HEK293 (cell line): Measurements from ENCODE around the gene OBSCN.

Source experiments
- GLIS1 ChIP-seq: fragments of 450-650 bp; formaldehyde crosslinking; IDR thresholded peaks from 2 replicates; pipeline ENCODE4 v1.5.1; 2016; ENCODE audit warnings: missing biosample characterization, missing genetic modification characterization
- HIC1 ChIP-seq: fragments of 450-650 bp; formaldehyde crosslinking; IDR thresholded peaks from 2 replicates; pipeline ENCODE4 v1.5.1; 2016; ENCODE audit warnings: missing biosample characterization, missing genetic modification characterization
- IKZF3 ChIP-seq: fragments of 450-650 bp; IDR thresholded peaks from 2 replicates; pipeline ENCODE4 v1.5.0; 2018; ENCODE audit warnings: missing biosample characterization, mild to moderate bottlenecking, missing genetic modification characterization, moderate library complexity
- KLF9 ChIP-seq: fragments of 450-650 bp; formaldehyde crosslinking; IDR thresholded peaks from 2 replicates; pipeline ENCODE4 v1.5.1; 2016; ENCODE audit warnings: missing biosample characterization, missing genetic modification characterization, low read depth
- REPIN1 ChIP-seq: fragments of 450-650 bp; formaldehyde crosslinking; IDR thresholded peaks from 2 replicates; pipeline ENCODE4 v1.5.1; 2017; ENCODE audit warnings: missing biosample characterization, missing genetic modification characterization, low read depth
- SCRT2 ChIP-seq: fragments of 450-650 bp; formaldehyde crosslinking; IDR thresholded peaks from 2 replicates; pipeline ENCODE4 v1.5.1; 2016; ENCODE audit warnings: missing biosample characterization, missing genetic modification characterization
- WT1 ChIP-seq: fragments of 450-650 bp; formaldehyde crosslinking; IDR thresholded peaks from 2 replicates; pipeline ENCODE4 v1.5.1; 2016; ENCODE audit warnings: missing biosample characterization, missing genetic modification characterization
- ZBTB17 ChIP-seq: fragments of 450-650 bp; formaldehyde crosslinking; IDR thresholded peaks from 2 replicates; pipeline ENCODE4 v1.5.1; 2016; ENCODE audit warnings: missing biosample characterization, missing genetic modification characterization
- ZBTB6 ChIP-seq: fragments of 450-650 bp; formaldehyde crosslinking; IDR thresholded peaks from 2 replicates; pipeline ENCODE4 v1.5.1; 2017; ENCODE audit warnings: missing biosample characterization, missing genetic modification characterization
- ZBTB7A ChIP-seq: fragments of 450-650 bp; formaldehyde crosslinking; IDR thresholded peaks from 2 replicates; pipeline ENCODE4 v1.5.1; 2016; ENCODE audit warnings: low read depth, missing biosample characterization, missing genetic modification characterization
- ZBTB8A ChIP-seq: fragments of 450-650 bp; formaldehyde crosslinking; IDR thresholded peaks from 2 replicates; pipeline ENCODE4 v1.5.1; 2016; ENCODE audit warnings: missing biosample characterization, missing genetic modification characterization
- ZEB2 ChIP-seq: fragments of 450-650 bp; formaldehyde crosslinking; IDR thresholded peaks from 2 replicates; pipeline ENCODE4 v1.5.1; 2016; ENCODE audit warnings: missing biosample characterization, missing genetic modification characterization
- ZFHX2 ChIP-seq: fragments of 450-650 bp; formaldehyde crosslinking; conservative IDR thresholded peaks from 2 replicates; pipeline ENCODE4 v1.5.1; 2016; ENCODE audit warnings: missing biosample characterization, missing genetic modification characterization
- ZFP69B ChIP-seq: fragments of 450-650 bp; formaldehyde crosslinking; IDR thresholded peaks from 2 replicates; pipeline ENCODE4 v1.5.1; 2016; ENCODE audit warnings: missing biosample characterization, missing genetic modification characterization
- ZNF140 ChIP-seq: fragments of 450-650 bp; formaldehyde crosslinking; IDR thresholded peaks from 2 replicates; pipeline ENCODE4 v1.5.1; 2016; ENCODE audit warnings: missing biosample characterization, missing genetic modification characterization
- ZNF146 ChIP-seq: fragments of 450-650 bp; formaldehyde crosslinking; IDR thresholded peaks from 2 replicates; pipeline ENCODE4 v1.5.1; 2016; ENCODE audit warnings: missing biosample characterization, missing genetic modification characterization
- ZNF155 ChIP-seq: fragments of 450-650 bp; formaldehyde crosslinking; IDR thresholded peaks from 2 replicates; pipeline ENCODE4 v1.5.1; 2016; ENCODE audit warnings: missing biosample characterization, missing genetic modification characterization
- ZNF274 ChIP-seq, 2 experiments: fragments of 200-500 bp in 1 of 2; fragments of 450-650 bp in 1 of 2; sonication (Bioruptor generic) in 1 of 2; formaldehyde crosslinking in 1 of 2; IDR thresholded peaks; 2 replicates each; pipeline versions ENCODE4 v1.5.1 to v1.6.1; 2014 to 2016; ENCODE audit warnings: borderline replicate concordance in 1 of 2, inconsistent platforms in 1 of 2, low read length in 1 of 2, missing biosample characterization in 1 of 2, missing genetic modification characterization in 1 of 2
- ZNF280C ChIP-seq: fragments of 450-650 bp; formaldehyde crosslinking; IDR thresholded peaks from 2 replicates; pipeline ENCODE4 v1.5.1; 2016; ENCODE audit warnings: missing biosample characterization, missing genetic modification characterization
- ZNF324 ChIP-seq: fragments of 450-650 bp; formaldehyde crosslinking; IDR thresholded peaks from 2 replicates; pipeline ENCODE4 v1.5.1; 2016; ENCODE audit warnings: missing biosample characterization, missing genetic modification characterization
- ZNF341 ChIP-seq: fragments of 450-650 bp; formaldehyde crosslinking; IDR thresholded peaks from 2 replicates; pipeline ENCODE4; 2016; ENCODE audit warnings: low read depth, missing biosample characterization, missing genetic modification characterization
- ZNF350 ChIP-seq: fragments of 450-650 bp; formaldehyde crosslinking; IDR thresholded peaks from 2 replicates; pipeline ENCODE4 v1.5.0; 2017; ENCODE audit warnings: missing biosample characterization, mild to moderate bottlenecking, missing genetic modification characterization
- ZNF37A ChIP-seq: fragments of 450-650 bp; IDR thresholded peaks from 2 replicates; pipeline ENCODE4 v1.5.1; 2018; ENCODE audit warnings: missing biosample characterization, missing genetic modification characterization
- ZNF501 ChIP-seq: fragments of 450-650 bp; formaldehyde crosslinking; IDR thresholded peaks from 2 replicates; pipeline ENCODE4 v1.5.1; 2016; ENCODE audit warnings: missing biosample characterization, missing genetic modification characterization
- ZNF510 ChIP-seq: fragments of 450-650 bp; formaldehyde crosslinking; IDR thresholded peaks from 2 replicates; pipeline ENCODE4 v1.5.1; 2018; ENCODE audit warnings: mild to moderate bottlenecking, missing genetic modification characterization, missing biosample characterization; ENCODE audit not compliant: insufficient replicate concordance
- ZNF521 ChIP-seq: fragments of 450-650 bp; formaldehyde crosslinking; IDR thresholded peaks from 2 replicates; pipeline ENCODE4 v1.5.1; 2017; ENCODE audit warnings: missing biosample characterization, mild to moderate bottlenecking, missing genetic modification characterization
- ZNF600 ChIP-seq: fragments of 450-650 bp; formaldehyde crosslinking; IDR thresholded peaks from 2 replicates; pipeline ENCODE4 v1.5.1; 2016; ENCODE audit warnings: missing biosample characterization, missing genetic modification characterization
- ZNF654 ChIP-seq: fragments of 450-650 bp; formaldehyde crosslinking; IDR thresholded peaks from 2 replicates; pipeline ENCODE4 v1.5.1; 2016; ENCODE audit warnings: low read depth, missing biosample characterization, missing genetic modification characterization
- ZNF777 ChIP-seq: fragments of 450-650 bp; formaldehyde crosslinking; IDR thresholded peaks from 2 replicates; pipeline ENCODE4 v1.5.1; 2017; ENCODE audit warnings: missing biosample characterization, missing genetic modification characterization, borderline replicate concordance
- ZNF792 ChIP-seq: fragments of 450-650 bp; formaldehyde crosslinking; IDR thresholded peaks from 2 replicates; pipeline ENCODE4 v1.5.1; 2016; ENCODE audit warnings: missing biosample characterization, missing genetic modification characterization
- ZSCAN16 ChIP-seq: fragments of 450-650 bp; formaldehyde crosslinking; IDR thresholded peaks from 2 replicates; pipeline ENCODE4 v1.5.1; 2016; ENCODE audit warnings: missing biosample characterization, missing genetic modification characterization
- TF ChIP-seq, protein P1 (sequence below): fragments of 450-650 bp; formaldehyde crosslinking; IDR thresholded peaks from 2 replicates; pipeline ENCODE4 v1.5.1; 2016; ENCODE audit warnings: missing biosample characterization, missing genetic modification characterization, low read depth
- TF ChIP-seq, protein P2 (sequence below): fragments of 450-650 bp; formaldehyde crosslinking; IDR thresholded peaks from 2 replicates; pipeline ENCODE4 v1.5.1; 2016; ENCODE audit warnings: missing biosample characterization, missing genetic modification characterization

Gene OBSCN

GRCh38 chr1:228392111-228392936 is 184.5 kb downstream of the OBSCN start (continued):
- no peak for TF ChIP-seq ZNF654 (tag by site-specific recombination)
- TF ChIP-seq ZBTB17 (tag by site-specific recombination): peak; percentile 13; the same call in 1 of the 2 replicates
- TF ChIP-seq, protein P1, sequence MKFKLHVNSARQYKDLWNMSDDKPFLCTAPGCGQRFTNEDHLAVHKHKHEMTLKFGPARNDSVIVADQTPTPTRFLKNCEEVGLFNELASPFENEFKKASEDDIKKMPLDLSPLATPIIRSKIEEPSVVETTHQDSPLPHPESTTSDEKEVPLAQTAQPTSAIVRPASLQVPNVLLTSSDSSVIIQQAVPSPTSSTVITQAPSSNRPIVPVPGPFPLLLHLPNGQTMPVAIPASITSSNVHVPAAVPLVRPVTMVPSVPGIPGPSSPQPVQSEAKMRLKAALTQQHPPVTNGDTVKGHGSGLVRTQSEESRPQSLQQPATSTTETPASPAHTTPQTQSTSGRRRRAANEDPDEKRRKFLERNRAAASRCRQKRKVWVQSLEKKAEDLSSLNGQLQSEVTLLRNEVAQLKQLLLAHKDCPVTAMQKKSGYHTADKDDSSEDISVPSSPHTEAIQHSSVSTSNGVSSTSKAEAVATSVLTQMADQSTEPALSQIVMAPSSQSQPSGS (tag by site-specific recombination): no peak
- TF ChIP-seq ZNF792 (tag by site-specific recombination): no peak
- no peak for TF ChIP-seq HIC1 (tag by site-specific recombination)
- TF ChIP-seq ZBTB6 (tag by site-specific recombination): no peak
- TF ChIP-seq ZNF324: no peak
- TF ChIP-seq, protein P2, sequence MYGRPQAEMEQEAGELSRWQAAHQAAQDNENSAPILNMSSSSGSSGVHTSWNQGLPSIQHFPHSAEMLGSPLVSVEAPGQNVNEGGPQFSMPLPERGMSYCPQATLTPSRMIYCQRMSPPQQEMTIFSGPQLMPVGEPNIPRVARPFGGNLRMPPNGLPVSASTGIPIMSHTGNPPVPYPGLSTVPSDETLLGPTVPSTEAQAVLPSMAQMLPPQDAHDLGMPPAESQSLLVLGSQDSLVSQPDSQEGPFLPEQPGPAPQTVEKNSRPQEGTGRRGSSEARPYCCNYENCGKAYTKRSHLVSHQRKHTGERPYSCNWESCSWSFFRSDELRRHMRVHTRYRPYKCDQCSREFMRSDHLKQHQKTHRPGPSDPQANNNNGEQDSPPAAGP: 0 out of 2 replicates have a peak, but pooled peaks have one; percentile 40
- peak; percentile 21; the same call in 1 of the 2 replicates for TF ChIP-seq ZFHX2 (tag by site-specific recombination)
- TF ChIP-seq ZNF777: no peak
- peak; percentile 95 for TF ChIP-seq GLIS1 (tag by site-specific recombination)
- TF ChIP-seq ZNF280C (tag by site-specific recombination): no peak
- TF ChIP-seq ZNF510 (tag by site-specific recombination): no peak
- TF ChIP-seq ZNF521: no peak
- TF ChIP-seq ZNF274 (IDR thresholded peaks at IDR 0.05; ENCODE audit: low read length): no peak
- no peak for TF ChIP-seq ZNF274 (tag by site-specific recombination; IDR thresholded peaks at IDR 0.05; ENCODE audit: borderline replicate concordance)
- no peak for TF ChIP-seq ZNF155 (tag by site-specific recombination)
- TF ChIP-seq ZNF350 (tag by site-specific recombination): no peak
- 0 out of 2 replicates have a peak, but pooled peaks have one; percentile 30 for TF ChIP-seq ZEB2 (tag by site-specific recombination)
- TF ChIP-seq ZNF501 (tag by site-specific recombination): no peak
- TF ChIP-seq WT1 (tag by site-specific recombination): peak; percentile 34; the same call in 1 of the 2 replicates
- TF ChIP-seq IKZF3 (tag by site-specific recombination): peak; percentile 26; the same call in 1 of the 2 replicates
- 0 out of 2 replicates have a peak, but pooled peaks have one; percentile 25 for TF ChIP-seq ZFP69B (tag by site-specific recombination)
- no peak for TF ChIP-seq ZNF140
- peak; percentile 65; the same call in 1 of the 2 replicates for TF ChIP-seq ZNF600
- no peak for TF ChIP-seq SCRT2
- TF ChIP-seq KLF9 (tag by site-specific recombination): no peak
- no peak for TF ChIP-seq ZNF341
- no peak for TF ChIP-seq REPIN1 (tag by site-specific recombination)
- TF ChIP-seq ZBTB8A (tag by site-specific recombination): no peak
- no peak for TF ChIP-seq ZSCAN16 (tag by site-specific recombination)
- TF ChIP-seq ZNF37A (tag by site-specific recombination): no peak
- no peak for TF ChIP-seq ZNF146 (tag by site-specific recombination)
- TF ChIP-seq ZBTB7A (tag by site-specific recombination): no peak
